ENCODE results near the gene QRICH1. TPM values are rescaled to one million over a fixed set of nuclear protein-coding genes. Genes with fewer than 3 reads are reported as not detected.

The QRICH1 gene
- total RNA-seq, 1 experiment from 2014 or later, result 151 TPM

GRCh38 chr3:49012441-49013017 lies 81.3 kb downstream of the QRICH1 start:
- Histone ChIP-seq H3K27ac (ENCODE audit: insufficient read length, low read depth, low read length) (no peak overlapping the region), H3K79me2 (ENCODE audit: insufficient read depth, low read length) (peaks cover 10% of the 10 kb centered on the region; the same call in 1 of the 2 replicates), H3K4me1 (ENCODE audit: insufficient read depth, low read length) (no peaks in the 10 kb centered on the region; the same call in 1 of the 2 replicates), H2AFZ (ENCODE audit: low read length) (no peak overlapping the region), H3K27me3 (ENCODE audit: insufficient read depth, low read length) (no peaks in the 10 kb centered on the region), H3K4me2 (ENCODE audit: insufficient read depth, insufficient read length, low read length) (no peak overlapping the region), H4K91ac (ENCODE audit: insufficient read length, low read depth, low read length) (no peak overlapping the region), H2BK12ac (ENCODE audit: insufficient read length, low read depth, low read length) (no peak overlapping the region), H3T11ph (ENCODE audit: low read length) (no peak overlapping the region), H3K56ac (ENCODE audit: insufficient read length, low read depth, low read length) (no peak overlapping the region), H3K4ac (ENCODE audit: low read depth, low read length) (no peak overlapping the region), H3K9ac (ENCODE audit: extremely low read depth, insufficient read length, low read length) (no peak overlapping the region), H3K23ac (ENCODE audit: insufficient read length, low read depth, low read length) (no peak overlapping the region), H2AK5ac (ENCODE audit: insufficient read length, low read length) (no peak overlapping the region), H4K20me1 (ENCODE audit: control insufficient read depth, insufficient read depth, insufficient read length) (no peaks in the 10 kb centered on the region), H2BK5ac (ENCODE audit: insufficient read length, low read length) (no peak overlapping the region), H2BK20ac (ENCODE audit: low read depth, low read length, poor library complexity, severe bottlenecking) (no peak overlapping the region), H3K79me1 (ENCODE audit: insufficient read depth, low read depth, low read length, poor library complexity, severe bottlenecking) (no peaks in the 10 kb centered on the region), H2BK120ac (ENCODE audit: low read depth, low read length, poor library complexity, severe bottlenecking) (no peak overlapping the region), H3K9me3 (ENCODE audit: control insufficient read depth, low read depth, low read length) (no peaks in the 10 kb centered on the region), H3K23me2 (ENCODE audit: insufficient read length, low read depth, low read length, poor library complexity, severe bottlenecking) (peaks cover 7% of the 10 kb centered on the region), H3K14ac (ENCODE audit: insufficient read depth, low read length) (no peak overlapping the region), H3K18ac (ENCODE audit: insufficient read length, low read depth, low read length) (no peak overlapping the region), H2BK15ac (ENCODE audit: low read depth, low read length) (no peak overlapping the region), H4K5ac (ENCODE audit: insufficient read length, low read depth, low read length) (no peak overlapping the region), H4K8ac (replicated peaks; ENCODE audit: insufficient read length, low read depth, low read length) (no peak overlapping the region)
- no CpG with 5 or more reads among the region's 17 CpGs for WGBS (ENCODE audit: extremely low coverage, insufficient read length, low lambda C conversion rate)
- Mint-ChIP-seq H3K4me1 (peaks cover 17% of the 10 kb centered on the region in 2 experiments), H3K27me3 (ENCODE audit: low read depth) (no peaks in the 10 kb centered on the region), H3K36me3 (ENCODE audit: insufficient read depth in 1 of 3, low read depth in 3 of 3) (peaks cover 25 to 74% (median 65%) of the 10 kb centered on the region in 3 experiments), H3K4me3 (no peak overlapping the region; a peak in 1 of 5 replicates), H3K27ac (peak overlapping the region in 2 of 3 experiments; percentile 39 to 80; a peak in 2 of 7 replicates), H3K9me3 (no peaks in the 10 kb centered on the region; a peak in 1 of 5 replicates)
- no peak for TF ChIP-seq CTCF (conservative IDR thresholded peaks at IDR 0.05)
- no peak for DNase-seq
